HCT116 (cell line): ENCODE results near the gene SEZ6.

Source experiments
- CBX3 ChIP-seq: IDR thresholded peaks from 2 replicates; pipeline ENCODE4 v1.6.1; 2012; ENCODE audit warnings: low read depth
- EZH2 ChIP-seq: fragments of 200-600 bp; sonication (generic); IDR thresholded peaks from 2 replicates; pipeline ENCODE4 v1.6.1; 2017; ENCODE audit warnings: antibody characterized with exemption, mixed run types
- POLR2A ChIP-seq: IDR thresholded peaks from 2 replicates; pipeline ENCODE4 v1.7.0; 2011; ENCODE audit warnings: borderline replicate concordance; ENCODE audit not compliant: insufficient read depth, insufficient read length; ENCODE audit errors: extremely low read depth
- SP1 ChIP-seq: IDR thresholded peaks from 2 replicates; pipeline ENCODE4 v1.6.1; 2012; ENCODE audit warnings: low read depth

GRCh38 chr17:28906706-28907438 is 99.0 kb downstream of the SEZ6 start:
- TF ChIP-seq POLR2A (no peak), EZH2 (no peak), SP1 (no peak), CBX3 (no peak)
